CD4-positive, CD25-positive, alpha-beta regulatory T cell (primary cell): Measurements from ENCODE around the gene RAD21L1. TPM values are rescaled to one million over a fixed set of nuclear protein-coding genes. Genes with fewer than 3 reads are reported as not detected.

Experiments
- ATAC-seq, 2 donors: fragments of 150-1000 bp; cut with Tn5 transposase; one replicate each; pipeline ENCODE4 v1.10.0; 2021; ENCODE audit warnings: low read depth in 2 of 2, moderate number of reproducible peaks in 2 of 2, moderate library complexity in 1 of 2
- DNase-seq, 3 donors: peaks; one replicate each; pipeline versions ENCODE4 v3.0.0 to v3.0.0-alpha.2; 2012 to 2022; ENCODE audit warnings: mixed read lengths in 1 of 3
- H3K27ac ChIP-seq: one replicate; pipeline ENCODE4 v1.7.0; 2013; ENCODE audit warnings: mild to moderate bottlenecking, low read length; ENCODE audit not compliant: insufficient read depth, poor library complexity, severe bottlenecking
- H3K27me3 ChIP-seq: one replicate; pipeline ENCODE4 v1.7.0; 2013; ENCODE audit warnings: low read length; ENCODE audit not compliant: control insufficient read depth, insufficient read depth
- H3K36me3 ChIP-seq: one replicate; pipeline ENCODE4 v1.7.0; 2013; ENCODE audit warnings: mild to moderate bottlenecking, low read length, moderate library complexity; ENCODE audit not compliant: control insufficient read depth, insufficient read depth
- H3K4me1 ChIP-seq: 2 replicates; pipeline ENCODE4 v1.7.0; 2013; ENCODE audit warnings: mild to moderate bottlenecking, low read length; ENCODE audit not compliant: insufficient read depth, control insufficient read depth, poor library complexity, severe bottlenecking
- H3K4me3 ChIP-seq: one replicate; pipeline ENCODE4 v1.7.0; 2013; ENCODE audit warnings: low read depth, mild to moderate bottlenecking, low read length, moderate library complexity
- H3K9me3 ChIP-seq, 2 experiments: 1 replicate in 1 of 2; 2 replicates in 1 of 2; pipeline ENCODE4 v1.7.0; 2013; ENCODE audit warnings: low read length in 2 of 2, mild to moderate bottlenecking in 1 of 2, moderate library complexity in 1 of 2; ENCODE audit not compliant: control insufficient read depth in 2 of 2
- H3K27ac Mint-ChIP-seq, 3 donors: one replicate each; pipeline ENCODE4 v1.8.0; 2020 to 2022; ENCODE audit warnings: mild to moderate bottlenecking in 3 of 3, mixed read lengths in 3 of 3, moderate library complexity in 2 of 3
- H3K27me3 Mint-ChIP-seq: one replicate; pipeline ENCODE4 v1.8.0; 2022; ENCODE audit warnings: mild to moderate bottlenecking, mixed read lengths
- H3K36me3 Mint-ChIP-seq: one replicate; pipeline ENCODE4 v1.8.0; 2020; ENCODE audit warnings: mixed read lengths
- H3K4me1 Mint-ChIP-seq, 4 donors: one replicate each; pipeline ENCODE4 v1.8.0; 2020 to 2022; ENCODE audit warnings: mixed read lengths in 4 of 4, mild to moderate bottlenecking in 1 of 4
- H3K4me3 Mint-ChIP-seq, 4 donors: one replicate each; pipeline ENCODE4 v1.8.0; 2020 to 2022; ENCODE audit warnings: mild to moderate bottlenecking in 4 of 4, mixed read lengths in 4 of 4, moderate library complexity in 3 of 4
- H3K9me3 Mint-ChIP-seq, 7 donors: one replicate each; pipeline ENCODE4 v1.8.0; 2020 to 2022; ENCODE audit warnings: mixed read lengths in 7 of 7, mild to moderate bottlenecking in 3 of 7, moderate library complexity in 2 of 7
- polyA plus RNA-seq, 4 donors: library from polyadenylated mRNA; unstranded; fragments of 300-500 nt; fragmentation: Illumina TruSeq; gene quantifications; one replicate each; pipeline ENCODE4 v1.2.3, GENCODE V29; 2021
- total RNA-seq: library from RNA; stranded (reverse); gene quantifications from one replicate; pipeline ENCODE4 v1.2.3, GENCODE V29; 2022

Gene RAD21L1
- total and polyA plus RNA-seq, 5 donors from 2014 or later = 0.46 TPM; not detected in 4

DNA sequence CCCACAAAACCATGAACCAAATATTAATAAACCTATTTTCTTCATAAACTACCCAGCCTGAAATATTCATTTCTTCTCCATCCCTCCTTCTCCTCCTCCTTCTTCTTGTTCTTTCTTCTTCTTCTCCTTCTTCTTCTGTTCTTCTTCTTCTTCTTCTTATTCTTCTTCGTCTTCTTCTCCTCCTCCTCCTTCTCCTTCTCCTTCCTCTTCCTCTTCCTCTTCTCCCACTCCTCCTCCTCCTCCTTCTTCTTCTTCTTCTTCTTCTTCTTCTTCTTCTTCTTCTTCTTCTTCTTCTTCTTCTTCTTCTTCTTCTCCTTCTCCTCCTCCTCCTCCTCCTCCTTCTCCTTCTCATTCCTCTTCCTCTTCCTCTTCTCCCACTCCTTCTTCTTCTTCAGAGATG is 36.0 kb upstream of the RAD21L1 start:
- no peak overlapping the region for H3K27ac ChIP-seq
- no peaks in the 10 kb centered on the region for H3K36me3 ChIP-seq
- Mint-ChIP-seq H3K4me3 (peak overlapping the region in 2 of 4 donors; percentile 10), H3K9me3 (no peaks in the 10 kb centered on the region), H3K27ac (no peak overlapping the region), H3K27me3 (peaks cover 12% of the 10 kb centered on the region), H3K36me3 (no peaks in the 10 kb centered on the region), H3K4me1 (peaks cover 0 to 5% (median under 1%) of the 10 kb centered on the region in 4 donors)
- H3K27me3 ChIP-seq = peaks cover 5% of the 10 kb centered on the region
- no peaks in the 10 kb centered on the region for H3K9me3 ChIP-seq
- H3K4me3 ChIP-seq = no peak overlapping the region
- H3K4me1 ChIP-seq = peaks cover 4% of the 10 kb centered on the region
- DNase-seq (no peak), ATAC-seq (no peak)

DNA sequence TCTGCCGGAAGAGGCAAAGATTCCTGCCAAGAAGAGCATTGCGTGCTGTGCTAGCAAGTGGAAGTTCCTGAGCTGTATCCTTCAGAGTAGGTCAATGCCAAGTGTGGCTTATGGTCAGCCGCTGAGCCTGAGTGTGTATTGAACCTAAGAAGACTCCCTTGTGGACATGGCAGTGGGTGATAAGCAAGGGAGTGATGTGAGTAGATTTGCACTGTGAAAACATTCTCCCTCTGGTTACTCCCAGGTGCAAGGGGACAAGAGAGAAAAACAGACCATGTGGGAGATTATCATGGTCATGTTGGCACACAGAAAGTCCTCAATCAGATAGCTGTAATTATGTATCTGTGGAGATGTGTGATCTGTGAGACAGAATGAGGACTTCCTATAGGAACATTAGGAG is 35.0 kb upstream of the RAD21L1 start:
- Mint-ChIP-seq H3K4me3 (no peak overlapping the region), H3K27ac (no peak overlapping the region), H3K9me3 (peaks cover 0 to 1% (median 0%) of the 10 kb centered on the region in 7 donors), H3K27me3 (peaks cover 11% of the 10 kb centered on the region), H3K36me3 (no peaks in the 10 kb centered on the region), H3K4me1 (peaks cover 0 to 4% (median under 1%) of the 10 kb centered on the region in 4 donors)
- H3K4me3 ChIP-seq = no peak overlapping the region
- no peak overlapping the region for H3K27ac ChIP-seq
- peaks cover 5% of the 10 kb centered on the region for H3K27me3 ChIP-seq
- no peaks in the 10 kb centered on the region for H3K4me1 ChIP-seq
- DNase-seq (no peak), ATAC-seq (no peak)
- H3K9me3 ChIP-seq = no peaks in the 10 kb centered on the region
- no peaks in the 10 kb centered on the region for H3K36me3 ChIP-seq

- no peaks in the 10 kb centered on the region for H3K4me1 ChIP-seq
- no peak for ATAC-seq
- H3K4me1 Mint-ChIP-seq = no peaks in the 10 kb centered on the region
- peaks cover 0 to 1% (median 0%) of the 10 kb centered on the region in 7 donors for H3K9me3 Mint-ChIP-seq
- no peaks in the 10 kb centered on the region for H3K36me3 ChIP-seq
- DNase-seq = no peak
- H3K4me3 Mint-ChIP-seq = no peak overlapping the region
- no peak overlapping the region for H3K27ac ChIP-seq
- peaks cover 6% of the 10 kb centered on the region for H3K27me3 Mint-ChIP-seq
- no peaks in the 10 kb centered on the region for H3K36me3 Mint-ChIP-seq
- H3K9me3 ChIP-seq = no peaks in the 10 kb centered on the region
- no peak overlapping the region for H3K4me3 ChIP-seq
- no peak overlapping the region for H3K27ac Mint-ChIP-seq
- peaks cover 3% of the 10 kb centered on the region for H3K27me3 ChIP-seq
Measured at GRCh38 chr20:1191299-1191698, 34.5 kb upstream of the RAD21L1 start.

DNA sequence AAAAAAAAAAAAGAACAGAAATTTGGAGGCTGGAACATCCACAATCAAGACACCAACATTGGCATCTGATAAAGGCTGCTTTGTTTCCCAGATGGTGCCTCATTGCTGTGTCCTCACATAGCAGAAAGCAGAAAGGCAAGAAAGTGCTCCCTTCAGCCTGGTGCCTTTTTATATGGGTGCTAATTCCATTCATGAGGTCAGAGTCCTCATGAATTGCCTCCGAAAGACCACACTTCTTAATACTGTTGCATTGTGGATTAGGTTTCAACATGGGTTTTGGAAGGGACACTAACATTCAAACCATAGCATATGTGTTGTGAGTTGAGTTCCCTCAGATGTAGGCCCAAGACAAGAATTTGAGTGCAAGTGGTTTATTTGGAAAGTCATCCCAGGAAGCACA is 30.6 kb upstream of the RAD21L1 start:
- H3K4me1 Mint-ChIP-seq = peaks cover 0 to 6% (median 4%) of the 10 kb centered on the region in 4 donors
- Histone ChIP-seq H3K9me3 (no peaks in the 10 kb centered on the region), H3K27me3 (peaks cover 2% of the 10 kb centered on the region), H3K27ac (no peak overlapping the region), H3K4me1 (no peaks in the 10 kb centered on the region), H3K36me3 (no peaks in the 10 kb centered on the region), H3K4me3 (no peak overlapping the region)
- no peaks in the 10 kb centered on the region for H3K36me3 Mint-ChIP-seq
- ATAC-seq (no peak), DNase-seq (no peak)
- no peaks in the 10 kb centered on the region for H3K27me3 Mint-ChIP-seq
- no peak overlapping the region for H3K27ac Mint-ChIP-seq
- H3K4me3 Mint-ChIP-seq = no peak overlapping the region
- peaks cover 0 to 1% (median 0%) of the 10 kb centered on the region in 7 donors for H3K9me3 Mint-ChIP-seq

GRCh38 chr20:1196634-1197033 is 29.2 kb upstream of the RAD21L1 start:
- peaks cover 0 to 6% (median 4%) of the 10 kb centered on the region in 4 donors for H3K4me1 Mint-ChIP-seq
- H3K9me3 Mint-ChIP-seq = peaks cover 0 to 1% (median 0%) of the 10 kb centered on the region in 7 donors
- no peaks in the 10 kb centered on the region for H3K27me3 Mint-ChIP-seq
- Histone ChIP-seq H3K4me1 (no peaks in the 10 kb centered on the region), H3K4me3 (no peak overlapping the region), H3K9me3 (no peaks in the 10 kb centered on the region), H3K36me3 (no peaks in the 10 kb centered on the region), H3K27ac (no peak overlapping the region), H3K27me3 (no peaks in the 10 kb centered on the region)
- H3K36me3 Mint-ChIP-seq = no peaks in the 10 kb centered on the region
- DNase-seq = no peak
- no peak overlapping the region for H3K27ac Mint-ChIP-seq
- no peak for ATAC-seq
- no peak overlapping the region for H3K4me3 Mint-ChIP-seq

DNA sequence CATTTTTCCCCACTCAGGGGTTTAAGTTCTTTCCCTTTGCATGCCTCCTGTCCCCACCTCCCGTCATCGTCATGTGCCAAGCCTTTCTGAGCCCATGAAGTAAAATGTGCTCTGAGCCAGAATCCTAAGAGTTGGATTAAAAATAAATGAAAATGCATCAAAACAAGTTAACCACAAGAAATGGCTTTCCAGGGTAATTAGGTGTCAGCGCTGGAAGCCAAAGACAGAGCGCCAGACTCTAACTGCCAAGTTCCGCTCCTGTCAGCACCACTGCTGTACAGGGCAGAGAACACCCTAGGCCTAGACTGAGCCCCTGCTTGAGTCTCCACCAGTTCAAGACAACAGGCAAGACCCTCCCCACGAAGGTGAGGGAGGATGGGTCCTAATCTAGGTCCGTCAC is 28.0 kb upstream of the RAD21L1 start:
- Histone ChIP-seq H3K27ac (no peak overlapping the region), H3K9me3 (no peaks in the 10 kb centered on the region), H3K4me3 (no peak overlapping the region), H3K4me1 (no peaks in the 10 kb centered on the region), H3K36me3 (no peaks in the 10 kb centered on the region), H3K27me3 (no peaks in the 10 kb centered on the region)
- H3K4me1 Mint-ChIP-seq = peaks cover 0 to 6% (median 4%) of the 10 kb centered on the region in 4 donors
- DNase-seq (no peak), ATAC-seq (no peak)
- H3K9me3 Mint-ChIP-seq = peaks cover 0 to 1% (median 0%) of the 10 kb centered on the region in 7 donors
- H3K27ac Mint-ChIP-seq = no peak overlapping the region
- no peak overlapping the region for H3K4me3 Mint-ChIP-seq
- H3K36me3 Mint-ChIP-seq = no peaks in the 10 kb centered on the region
- H3K27me3 Mint-ChIP-seq = no peaks in the 10 kb centered on the region

GRCh38 chr20:1198751-1199150 is 27.1 kb upstream of the RAD21L1 start:
- H3K4me1 ChIP-seq = no peaks in the 10 kb centered on the region
- H3K27ac Mint-ChIP-seq = peak overlapping the region in 1 of 3 donors; percentile 42
- no peaks in the 10 kb centered on the region for H3K9me3 ChIP-seq
- H3K27me3 Mint-ChIP-seq = peaks cover 6% of the 10 kb centered on the region
- no peak for DNase-seq
- H3K36me3 Mint-ChIP-seq = no peaks in the 10 kb centered on the region
- H3K27ac ChIP-seq = no peak overlapping the region
- no peak overlapping the region for H3K4me3 Mint-ChIP-seq
- peaks cover 0 to 1% (median 0%) of the 10 kb centered on the region in 7 donors for H3K9me3 Mint-ChIP-seq
- H3K4me1 Mint-ChIP-seq = peaks cover 0 to 6% (median 4%) of the 10 kb centered on the region in 4 donors
- H3K36me3 ChIP-seq = no peaks in the 10 kb centered on the region
- ATAC-seq = no peak
- H3K4me3 ChIP-seq = no peak overlapping the region
- H3K27me3 ChIP-seq = no peaks in the 10 kb centered on the region

GRCh38 chr20:1199212-1199873 is 26.5 kb upstream of the RAD21L1 start:
- Histone ChIP-seq H3K27me3 (no peaks in the 10 kb centered on the region), H3K4me1 (no peaks in the 10 kb centered on the region), H3K36me3 (no peaks in the 10 kb centered on the region), H3K9me3 (no peaks in the 10 kb centered on the region), H3K27ac (no peak overlapping the region), H3K4me3 (no peak overlapping the region)
- Mint-ChIP-seq H3K9me3 (peaks cover 0 to 2% (median 0%) of the 10 kb centered on the region in 7 donors), H3K36me3 (no peaks in the 10 kb centered on the region), H3K4me3 (no peak overlapping the region), H3K27ac (no peak overlapping the region), H3K27me3 (peaks cover 10% of the 10 kb centered on the region), H3K4me1 (peaks cover 0 to 6% (median 4%) of the 10 kb centered on the region in 4 donors)
- DNase-seq = no peak
- ATAC-seq = no peak
